Right lobe of liver (tissue), 4 donors: ENCODE data around the gene IL21R.

ENCODE experiments used
- CTCF ChIP-seq, 4 donors: fragments of 200-600 bp in 3 of 4; fragments of 450-650 bp in 1 of 4; IDR thresholded peaks; one replicate each; pipeline versions ENCODE4 v1.5.1 to v1.8.0; 2016 to 2022; ENCODE audit warnings: antibody characterized with exemption in 4 of 4, mild to moderate bottlenecking in 2 of 4
- POLR2A ChIP-seq: fragments of 450-650 bp; IDR thresholded peaks from one replicate; pipeline ENCODE4 v1.6.1; 2017; ENCODE audit warnings: antibody characterized with exemption, mild to moderate bottlenecking
- donor health status: DM: no; HTN: no; CAD: no.
- donor health status: DM: no; HTN: no; CAD: no.
- donor health status: DM: no; HTN: yes; CAD: no.

GRCh38 chr16:27500801-27501200 lies 98.8 kb downstream of the IL21R start:
- TF ChIP-seq POLR2A (no peak), CTCF (IDR thresholded peaks at IDR 0.05) (no peak)
